HG03066 (cell line): ENCODE measurements around the gene RANBP3L.
"Not testable (repeated sequence)": the region's sequence is repeated elsewhere in the genome, so short reads cannot be mapped to it uniquely, and the experiment has no call there.

Experiments used
- ATAC-seq: cut with Tn5 transposase; IDR thresholded peaks from one replicate; pipeline ENCODE4 v1.9.1; 2021; ENCODE audit warnings: low read depth; ENCODE audit not compliant: unreplicated experiment

RANBP3L gene, protein sequence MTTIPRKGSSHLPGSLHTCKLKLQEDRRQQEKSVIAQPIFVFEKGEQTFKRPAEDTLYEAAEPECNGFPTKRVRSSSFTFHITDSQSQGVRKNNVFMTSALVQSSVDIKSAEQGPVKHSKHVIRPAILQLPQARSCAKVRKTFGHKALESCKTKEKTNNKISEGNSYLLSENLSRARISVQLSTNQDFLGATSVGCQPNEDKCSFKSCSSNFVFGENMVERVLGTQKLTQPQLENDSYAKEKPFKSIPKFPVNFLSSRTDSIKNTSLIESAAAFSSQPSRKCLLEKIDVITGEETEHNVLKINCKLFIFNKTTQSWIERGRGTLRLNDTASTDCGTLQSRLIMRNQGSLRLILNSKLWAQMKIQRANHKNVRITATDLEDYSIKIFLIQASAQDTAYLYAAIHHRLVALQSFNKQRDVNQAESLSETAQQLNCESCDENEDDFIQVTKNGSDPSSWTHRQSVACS

DNA sequence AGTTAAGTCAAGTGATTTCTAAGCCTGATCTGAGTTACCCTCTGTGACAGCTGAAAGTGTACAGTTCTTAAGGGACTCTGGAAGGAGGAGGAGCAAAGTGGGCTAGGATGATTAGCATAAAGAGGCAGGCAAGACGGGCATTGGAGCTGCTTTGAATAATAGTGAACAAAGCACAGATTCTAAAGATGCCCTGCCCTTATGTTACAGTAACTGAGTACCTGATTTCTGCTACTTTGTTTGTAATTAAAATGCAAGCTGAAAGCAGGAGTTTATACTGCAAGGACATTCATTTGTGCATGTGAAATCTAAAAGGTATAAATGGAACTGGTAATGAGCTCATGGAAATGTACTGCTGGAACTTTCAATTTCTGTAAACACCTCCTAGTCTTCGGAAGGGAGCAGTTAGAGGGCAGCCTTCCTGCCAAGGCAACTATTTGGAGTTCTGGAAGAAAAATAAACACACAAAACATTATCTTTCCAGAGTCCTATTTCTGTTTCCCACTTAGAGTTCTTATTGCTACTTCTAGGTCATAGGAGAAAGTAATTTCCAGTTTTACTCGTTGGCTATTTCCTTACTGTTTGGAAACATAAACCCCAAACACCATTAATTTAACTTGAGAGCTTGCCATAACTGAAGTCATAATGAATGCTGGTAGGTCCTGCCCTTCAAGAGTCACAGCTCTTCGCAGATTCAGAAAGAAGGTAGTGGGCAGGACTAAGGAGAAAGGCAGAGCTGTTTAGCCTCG, at the start of gene RANBP3L:
TSS of gene RANBP3L (minus strand) at position 45 of the 746 bp plus-strand sequence. CDS start 486 bp downstream, outside the sequence.
- no peak for ATAC-seq

DNA sequence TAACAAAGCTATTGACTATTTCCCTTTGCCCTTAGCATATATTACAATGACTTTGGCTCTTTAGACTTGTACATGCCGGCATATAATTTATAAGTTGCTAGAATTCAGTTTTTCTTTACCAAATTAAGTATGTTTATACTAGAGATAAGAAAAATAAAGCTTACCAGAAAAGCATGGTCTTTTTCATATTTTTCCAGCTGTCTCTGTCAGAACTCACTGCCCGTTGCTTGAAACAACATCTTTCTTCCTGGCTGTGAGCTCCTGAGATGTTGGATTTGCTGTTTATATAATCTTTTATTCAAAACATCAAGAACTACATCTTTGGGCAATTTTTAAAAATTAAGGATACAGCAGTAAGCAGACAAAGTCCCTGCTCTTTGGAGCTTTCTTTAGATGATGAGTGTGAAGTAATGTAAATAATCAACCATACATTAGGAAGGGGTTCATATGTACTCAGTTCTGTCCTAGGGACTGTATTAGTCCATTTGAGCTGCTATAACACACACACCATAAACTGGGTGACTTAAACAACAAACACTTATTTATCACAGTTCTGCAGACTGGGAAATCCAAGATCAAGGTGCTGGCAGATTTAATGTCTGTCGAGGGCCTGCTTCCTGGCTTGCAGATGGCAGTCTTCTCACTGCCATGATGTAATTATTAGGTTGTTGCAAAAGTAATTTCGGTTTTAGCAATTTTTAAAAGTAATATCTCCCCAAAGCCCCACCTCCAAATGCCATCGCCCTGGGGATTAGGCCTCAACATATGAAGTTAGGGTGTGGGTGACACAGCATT, 45.4 kb upstream of the RANBP3L start:
- no peak for ATAC-seq

DNA sequence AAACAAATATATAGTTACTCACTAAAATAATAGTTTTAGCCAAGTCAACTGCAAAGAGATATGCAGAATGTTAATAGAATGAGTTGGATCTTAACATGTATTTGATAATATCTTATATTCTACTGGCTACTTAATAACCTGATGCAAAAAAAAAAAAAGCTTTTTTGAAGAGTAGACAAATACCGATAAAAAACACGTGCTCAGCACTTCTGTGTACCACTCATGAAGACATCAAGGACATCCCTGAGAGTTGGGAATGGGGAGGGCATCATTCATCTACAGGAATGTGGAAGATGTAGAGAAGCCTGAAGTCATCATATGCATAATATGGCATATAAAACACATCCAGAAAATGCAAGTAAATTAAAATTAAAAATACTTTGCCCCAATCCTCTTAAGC, 43.2 kb upstream of the RANBP3L start:
- no peak for ATAC-seq

DNA sequence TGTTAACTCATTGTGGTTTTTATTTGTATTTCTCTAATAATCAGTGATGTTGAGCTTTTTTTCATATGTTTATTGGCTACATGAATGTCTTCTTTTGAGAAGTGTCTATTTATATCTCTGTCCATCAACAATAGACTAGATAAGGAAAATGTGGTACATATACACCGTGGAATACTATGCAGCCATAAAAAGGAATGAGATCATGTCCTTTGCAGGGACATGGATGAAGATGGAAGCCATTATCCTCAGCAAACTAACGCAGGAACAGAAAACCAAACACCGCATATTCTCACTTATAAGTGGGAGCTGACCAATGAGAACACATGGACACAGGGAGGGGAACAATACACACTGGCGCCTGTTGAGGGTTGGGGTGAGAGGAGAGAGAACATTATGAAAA, 40.0 kb upstream of the RANBP3L start:
- ATAC-seq = not testable (repeated sequence)

DNA sequence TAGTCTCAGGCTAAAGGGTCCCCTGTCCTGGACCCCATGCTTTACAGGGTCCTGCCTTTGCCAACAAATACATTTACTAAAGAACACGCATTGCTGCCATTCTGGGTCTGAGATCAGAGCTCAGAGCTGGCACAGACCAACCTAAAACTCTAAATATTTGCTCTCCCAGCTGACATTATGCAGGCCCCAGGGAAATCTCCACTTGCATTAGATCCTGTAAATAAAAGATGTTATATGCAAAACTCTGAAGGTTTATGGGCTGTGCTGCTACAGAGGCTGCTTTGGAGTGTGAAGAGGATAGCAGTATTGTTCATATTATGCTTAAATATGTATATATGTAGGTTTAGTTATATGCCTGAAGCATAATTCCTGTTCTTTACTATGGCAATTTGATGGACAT, 35.9 kb upstream of the RANBP3L start:
- ATAC-seq = no peak

DNA sequence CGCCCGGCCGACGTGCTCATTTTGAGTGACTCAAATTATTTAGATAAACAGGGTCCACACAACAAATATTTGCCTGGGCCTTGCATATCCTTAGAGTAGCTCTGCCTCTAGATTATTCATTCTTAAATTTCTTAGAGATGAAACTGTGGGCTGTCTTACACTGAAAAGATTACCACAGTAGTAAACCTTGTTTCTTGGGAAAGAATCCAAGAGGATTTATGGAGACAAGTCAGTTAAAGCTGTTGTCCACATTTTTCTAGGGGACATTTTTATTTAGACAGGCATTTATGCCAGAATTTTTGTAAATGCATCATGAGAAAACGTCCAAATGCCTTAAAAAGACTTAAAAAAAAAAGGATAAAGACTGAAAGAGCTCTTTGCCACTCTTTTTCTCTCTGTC, 32.6 kb upstream of the RANBP3L start:
- no peak for ATAC-seq

DNA sequence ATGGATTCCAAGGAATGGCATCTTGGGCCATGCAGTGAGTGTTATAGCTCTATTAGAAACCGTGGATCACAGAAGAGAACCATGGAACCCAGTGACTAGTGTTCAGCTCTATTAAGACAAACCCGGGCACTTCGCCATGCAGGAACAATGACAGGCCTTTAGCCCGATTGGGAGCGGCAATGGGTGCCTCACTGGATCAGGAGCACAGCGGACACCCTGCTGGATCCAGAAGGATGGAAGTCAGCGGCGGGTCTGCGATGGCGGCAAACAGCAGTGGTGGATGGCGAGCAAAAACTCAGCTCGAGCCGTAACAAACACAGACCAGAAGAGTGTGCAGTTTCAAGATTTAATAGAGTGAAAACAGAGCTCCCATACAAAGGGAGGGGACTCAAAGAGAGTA, 31.0 kb upstream of the RANBP3L start:
- not testable (repeated sequence) for ATAC-seq

DNA sequence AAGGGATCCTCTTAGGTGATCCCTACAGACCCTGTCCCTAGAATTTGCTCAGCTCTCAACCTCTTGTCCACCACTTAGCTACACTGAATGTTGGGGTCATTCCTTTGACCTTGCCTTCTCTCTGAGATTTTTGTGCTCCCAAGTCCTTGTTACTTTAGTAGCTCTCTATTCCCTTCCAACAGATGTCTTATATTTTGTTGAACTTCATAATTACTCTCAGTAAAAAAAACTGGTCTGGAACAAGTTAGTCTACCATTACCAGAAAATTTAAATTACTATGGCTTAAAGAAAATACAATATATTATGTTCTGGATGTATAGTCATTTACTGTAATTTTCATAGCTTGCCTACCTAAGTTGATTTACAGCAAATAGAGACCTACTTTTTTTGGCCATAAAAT, 23.5 kb upstream of the RANBP3L start:
- no peak for ATAC-seq

DNA sequence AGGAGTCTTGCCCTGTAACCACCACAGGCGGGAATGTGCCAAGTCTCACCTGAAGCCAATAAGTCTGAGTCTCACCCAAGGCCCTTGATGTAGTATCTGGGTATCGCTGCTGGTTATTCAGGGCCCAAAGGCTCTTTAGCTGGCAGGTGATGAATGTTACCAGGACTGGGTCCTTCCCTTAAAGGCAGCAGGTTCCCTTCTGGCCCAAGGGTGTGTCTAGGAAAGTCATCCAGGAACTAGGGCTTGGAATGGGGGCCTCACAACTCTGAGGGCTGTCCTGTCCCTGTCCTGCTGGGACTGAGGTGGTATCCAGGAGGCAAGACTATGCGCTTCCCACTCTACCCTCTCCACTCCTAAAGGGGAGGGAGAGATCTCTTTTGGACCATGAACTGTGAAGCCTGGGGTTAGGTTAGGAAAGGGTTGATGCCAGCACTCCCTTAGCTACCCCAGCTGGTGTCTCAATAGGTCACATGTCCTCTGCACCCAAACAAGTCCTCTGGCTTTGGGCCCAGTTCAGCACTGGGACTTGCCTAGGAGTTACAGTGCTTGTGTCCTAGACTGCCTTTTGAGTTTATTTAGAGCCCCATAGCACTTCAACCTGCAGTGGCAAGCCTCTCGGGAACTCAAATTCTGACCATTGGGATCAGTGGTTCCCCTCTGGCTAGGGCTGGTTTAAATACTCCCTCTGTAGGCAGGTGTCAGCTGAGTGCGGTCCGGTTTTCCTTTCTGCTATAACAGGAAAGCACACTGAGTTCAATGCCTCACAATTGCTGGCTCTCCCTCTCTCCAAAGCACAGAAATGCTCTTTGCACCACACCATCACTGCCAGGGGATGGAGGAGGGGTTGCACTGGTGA, 22.5 kb upstream of the RANBP3L start:
- ATAC-seq = no peak

DNA sequence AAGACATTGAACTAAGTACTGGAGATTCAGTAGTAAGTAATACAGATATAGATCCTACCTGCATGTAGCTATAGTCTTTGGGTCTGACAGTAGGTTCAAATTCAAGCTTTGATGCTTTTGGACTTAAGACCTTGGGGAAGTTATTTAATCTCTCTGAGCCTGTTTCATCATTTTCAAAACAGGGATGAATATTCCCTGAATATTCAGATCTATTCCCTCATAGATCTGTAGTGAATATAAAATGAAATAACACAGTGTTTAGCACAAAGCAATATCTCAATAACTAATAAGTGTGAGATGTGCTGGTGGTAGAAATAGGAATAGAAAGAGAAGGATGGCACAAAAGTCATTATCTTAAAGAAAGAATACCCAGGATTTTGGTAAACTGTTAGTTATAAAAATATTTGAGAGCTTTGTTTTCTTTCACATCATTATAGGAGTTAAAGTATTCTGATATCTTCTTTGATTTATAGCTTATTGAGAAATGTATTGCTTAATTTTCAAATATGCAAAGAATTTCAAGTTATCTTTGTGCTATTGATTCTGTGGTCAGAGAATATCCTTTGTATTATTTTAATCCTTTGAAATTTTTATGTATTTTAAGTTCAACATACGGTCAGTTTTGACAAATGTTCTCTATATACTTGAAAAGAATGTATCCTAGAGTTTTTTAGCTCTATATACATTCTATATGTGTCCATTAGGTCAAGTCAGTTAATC, 11.4 kb upstream of the RANBP3L start:
- no peak for ATAC-seq

DNA sequence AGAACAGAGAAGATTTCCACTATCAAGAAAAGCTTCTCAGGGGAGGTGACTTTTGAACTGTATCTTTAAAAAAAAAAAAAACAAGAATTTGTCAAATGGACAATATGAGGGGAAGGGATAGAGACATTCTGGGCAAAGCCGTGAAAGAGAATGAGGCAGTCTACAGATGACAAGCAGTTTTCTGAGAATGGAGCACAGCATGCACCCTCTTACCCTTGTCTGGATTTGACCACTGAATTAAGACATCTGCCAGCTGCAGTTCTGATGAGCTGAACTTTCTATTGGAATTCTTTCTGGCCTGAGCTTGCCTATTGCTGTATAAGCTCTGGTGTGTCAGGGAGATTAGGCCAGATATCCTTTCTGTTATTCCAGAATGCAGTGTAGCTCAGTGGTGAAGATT, 10.3 kb upstream of the RANBP3L start:
- no peak for ATAC-seq

DNA sequence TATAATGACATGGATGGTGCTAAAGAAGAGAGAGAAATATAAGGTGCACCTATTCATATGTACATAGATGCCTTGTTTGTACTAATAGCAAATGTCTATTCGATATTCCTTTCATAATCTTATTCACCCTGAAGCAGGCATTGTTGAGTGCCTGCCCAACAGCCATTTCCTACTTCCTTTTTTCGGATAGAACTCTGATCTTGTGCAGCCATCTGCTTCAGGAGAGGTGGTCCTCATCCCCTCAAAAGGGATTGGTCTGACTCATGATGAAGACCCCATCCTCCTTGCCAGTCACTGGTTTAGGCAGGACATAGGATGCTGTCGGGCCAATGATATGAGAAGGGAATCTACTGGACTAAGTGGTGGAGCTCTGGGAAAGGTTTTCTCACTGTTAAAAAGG, 8.4 kb upstream of the RANBP3L start:
- no peak for ATAC-seq

DNA sequence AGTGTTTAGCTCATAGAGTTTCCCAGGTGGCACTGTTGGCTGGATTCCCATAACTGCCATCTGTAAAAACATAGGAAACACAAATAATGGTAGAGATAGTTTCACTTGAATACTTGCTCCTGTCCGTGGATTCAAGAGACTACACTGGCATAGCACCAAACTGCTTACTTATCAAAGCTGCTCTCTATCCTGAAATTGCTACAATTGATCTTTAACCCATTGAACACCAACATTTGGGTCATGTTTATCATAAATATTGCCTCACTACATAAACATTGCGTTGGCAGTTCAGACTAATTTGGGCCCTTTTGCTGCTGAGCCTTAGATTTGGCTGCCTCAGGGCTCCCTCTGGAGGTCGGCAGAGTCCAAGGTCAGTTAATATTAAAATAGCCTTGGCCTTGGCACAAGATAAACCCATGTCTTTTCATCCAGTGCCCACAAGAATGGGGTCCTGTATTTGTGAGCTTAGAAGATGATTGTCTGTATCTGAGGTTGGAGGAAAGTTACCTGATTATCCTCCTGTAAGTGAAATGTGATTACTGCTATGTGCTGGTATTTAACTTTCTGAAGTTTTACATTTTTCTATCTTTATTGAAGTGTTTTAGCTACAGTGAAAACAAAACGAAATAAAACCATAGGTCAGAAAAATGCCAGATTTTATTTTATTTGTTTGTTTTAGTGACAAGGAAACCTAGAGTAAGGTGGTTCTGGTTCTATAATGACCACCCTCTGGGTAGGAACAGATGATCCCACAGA, 4.0 kb upstream of the RANBP3L start:
- no peak for ATAC-seq

DNA sequence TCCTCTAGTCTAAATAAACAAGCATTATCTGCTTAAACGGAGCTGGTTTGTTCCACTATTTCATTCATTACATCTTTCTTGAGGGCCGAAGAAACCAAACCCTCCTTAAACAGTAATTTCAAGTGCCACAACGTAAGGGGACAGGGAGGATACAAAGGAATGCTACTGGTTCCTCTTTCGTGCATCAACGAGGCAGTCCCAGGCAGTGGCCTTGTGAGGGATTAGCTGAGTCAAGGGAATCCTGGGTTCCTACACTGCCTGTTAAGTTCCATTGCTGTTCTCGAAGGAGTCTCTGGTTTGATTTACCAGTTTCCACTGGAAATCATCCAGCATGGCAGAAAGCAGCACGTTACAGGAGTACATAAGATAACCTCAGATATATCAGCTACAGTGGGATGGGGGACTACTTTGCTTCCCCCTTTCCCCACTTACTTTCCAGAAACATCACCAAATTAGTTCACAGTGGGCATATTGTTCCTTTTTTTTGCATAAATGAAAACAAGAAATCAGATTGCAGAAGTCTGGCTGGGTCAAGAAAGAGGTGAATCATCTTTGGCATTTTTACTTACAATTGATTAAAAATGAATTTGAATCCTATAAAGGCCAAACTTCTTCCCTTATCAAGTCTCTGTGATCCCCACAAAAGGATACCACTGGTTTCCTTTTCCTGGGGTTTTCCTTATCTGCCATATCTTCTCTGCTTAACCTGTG, 2.5 kb upstream of the RANBP3L start:
- no peak for ATAC-seq

DNA sequence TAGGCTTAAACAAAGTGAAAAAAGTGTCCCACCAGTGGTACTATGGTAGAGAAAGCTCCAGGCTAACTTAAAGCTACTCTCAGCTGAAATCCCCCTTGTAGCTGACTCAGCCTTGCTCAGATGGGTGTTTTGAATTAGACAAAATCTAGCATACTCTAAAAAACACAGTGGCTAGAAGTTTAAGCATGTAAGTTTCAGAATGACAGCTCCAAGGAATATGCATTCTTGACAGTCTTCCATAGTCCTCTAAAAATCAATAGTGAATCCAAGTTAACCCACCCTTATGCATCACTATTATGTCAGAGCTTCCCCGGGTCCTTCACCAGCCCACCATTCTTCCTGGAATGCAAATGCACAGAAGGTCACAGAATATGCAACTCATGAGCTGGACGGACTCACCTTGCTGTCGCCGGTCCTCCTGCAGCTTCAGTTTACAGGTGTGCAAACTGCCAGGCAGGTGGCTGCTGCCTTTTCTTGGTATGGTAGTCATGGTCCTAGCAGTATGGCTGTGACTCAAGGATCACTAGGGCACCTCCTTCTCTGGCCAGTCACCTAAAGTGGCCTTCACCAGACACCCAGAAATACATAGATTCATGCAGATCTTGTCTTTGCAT, 668 bp downstream of the RANBP3L start:
- ATAC-seq = no peak

DNA sequence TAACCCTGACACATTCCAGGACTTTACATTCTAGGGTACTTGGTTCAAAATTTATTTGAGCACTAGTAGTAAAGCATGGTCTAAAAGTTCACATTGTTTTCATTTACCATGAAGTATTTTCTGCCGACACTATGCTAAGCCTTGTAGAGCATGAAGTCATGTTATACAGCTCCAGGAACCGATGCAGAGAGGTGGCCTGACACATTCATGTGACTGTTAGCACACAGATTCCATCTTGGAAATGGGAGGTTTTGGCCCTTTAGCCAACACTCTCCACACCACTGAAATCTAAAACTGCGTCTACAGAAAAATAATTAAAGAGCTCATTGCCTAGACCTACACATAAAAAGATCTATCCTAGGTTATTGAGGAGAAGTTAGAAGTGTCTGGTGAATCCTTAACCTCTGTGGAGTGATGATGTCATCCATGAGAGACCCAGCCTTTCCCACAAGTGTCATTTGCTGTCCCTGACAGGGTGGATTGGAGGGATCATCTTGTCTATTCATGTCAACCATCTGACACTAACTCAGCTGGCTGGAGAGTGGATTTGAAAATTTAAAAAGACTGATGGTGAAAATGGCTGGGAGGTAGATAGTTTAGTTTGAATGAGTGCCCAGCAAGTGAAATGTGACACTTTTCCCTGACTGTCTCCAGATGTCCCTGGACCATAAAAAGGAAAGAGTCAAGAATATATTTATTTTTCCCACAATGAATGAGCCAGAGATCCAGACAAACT, 1.3 kb downstream of the RANBP3L start:
- no peak for ATAC-seq

DNA sequence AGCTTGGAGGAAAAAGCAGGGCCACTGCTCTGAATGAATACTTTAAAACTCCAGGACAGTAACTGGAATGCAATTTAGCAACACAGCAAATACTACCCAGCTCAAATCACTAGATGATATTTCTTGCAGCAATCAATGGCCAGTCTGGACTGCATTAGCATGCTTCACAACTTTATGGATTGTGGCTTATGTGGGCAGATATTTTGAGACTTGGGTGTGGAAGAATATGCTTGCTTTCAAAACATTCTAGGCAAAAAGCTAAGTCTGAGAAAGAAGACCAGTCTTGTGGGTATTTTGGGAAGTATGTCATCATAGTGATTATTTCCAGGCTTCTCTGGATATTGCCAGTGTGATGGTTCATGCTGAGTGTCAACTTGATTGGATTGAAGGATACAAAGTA, 3.1 kb downstream of the RANBP3L start:
- no peak for ATAC-seq
